Sigmoid colon (tissue), 7 donors: ENCODE measurements around the gene CALHM3. TPM values are rescaled to one million over a fixed set of nuclear protein-coding genes. Genes with fewer than 3 reads are reported as not detected.

Experiments
- DNase-seq: peaks from one replicate; pipeline ENCODE4 v3.0.0-alpha.2; 2019
- H3K27ac ChIP-seq, 4 donors: fragments of 200-600 bp; sonication (generic); one replicate each; pipeline ENCODE4 v1.5.1; 2016 to 2019; ENCODE audit warnings: mild to moderate bottlenecking in 1 of 4
- H3K27me3 ChIP-seq, 3 donors: fragments of 200-600 bp; sonication (generic); one replicate each; pipeline ENCODE4 v1.5.1; 2019; ENCODE audit warnings: mild to moderate bottlenecking in 1 of 3
- H3K36me3 ChIP-seq, 4 donors: fragments of 200-600 bp; sonication (generic); one replicate each; pipeline ENCODE4 v1.5.1; 2016 to 2019
- H3K4me1 ChIP-seq, 4 donors: fragments of 200-600 bp; sonication (generic); one replicate each; pipeline ENCODE4 v1.5.1; 2017 to 2019
- H3K4me3 ChIP-seq, 4 donors: fragments of 200-600 bp; sonication (generic); one replicate each; pipeline ENCODE4 v1.5.1; 2017 to 2019; ENCODE audit warnings: mild to moderate bottlenecking in 2 of 4, moderate library complexity in 1 of 4
- H3K9me3 ChIP-seq, 4 donors: fragments of 200-600 bp in 3 of 4; sonication (generic) in 3 of 4; one replicate each; pipeline versions ENCODE4 v1.5.1 to v1.6.1; 2013 to 2019
- CTCF ChIP-seq, 4 experiments: fragments of 450-650 bp in 3 of 4; fragments of 200-600 bp in 1 of 4; IDR thresholded peaks; one replicate each; pipeline ENCODE4 v1.5.1; 2016 to 2019; ENCODE audit warnings: antibody characterized with exemption in 4 of 4, mild to moderate bottlenecking in 3 of 4, moderate library complexity in 2 of 4
- EP300 ChIP-seq, 4 donors: sonication (generic); formaldehyde crosslinking; IDR thresholded peaks; one replicate each; pipeline ENCODE4 v1.6.1; 2017; ENCODE audit warnings: antibody characterized with exemption in 4 of 4
- POLR2A ChIP-seq, 2 donors: fragments of 450-650 bp; IDR thresholded peaks; one replicate each; pipeline ENCODE4 v1.6.1; 2016; ENCODE audit warnings: antibody characterized with exemption in 2 of 2, mild to moderate bottlenecking in 2 of 2, moderate library complexity in 2 of 2
- POLR2AphosphoS5 ChIP-seq, 4 donors: sonication (generic); formaldehyde crosslinking; IDR thresholded peaks; one replicate each; pipeline ENCODE4 v1.6.1; 2017; ENCODE audit warnings: antibody characterized with exemption in 4 of 4
- WGBS, 2 donors: extraction: QIAGEN DNeasy Blood & Tissue Kit; methylation state at CpG; one replicate each; pipeline ENCODE4 v1.1.7; 2013; 5-methylcytosine and 5-hydroxymethylcytosine counted together
- intact Hi-C: fragments of 100-400 bp; cut with DNase I; formaldehyde crosslinking; loops from one replicate; pipeline ENCODE4 v1.15.1; 2023
- polyA plus RNA-seq, 3 donors: library from polyadenylated mRNA; stranded (reverse); fragments of 200-250 nt; gene quantifications; one replicate each; pipeline ENCODE4 v1.2.3, GENCODE V29; 2013
- total RNA-seq, 4 donors: library from RNA; depleted of rRNA; stranded (reverse); fragments of >200 nt; gene quantifications; one replicate each; pipeline ENCODE4 v1.1.0, GENCODE V29; 2016
- donor health status: healthy with polysubstance abuse.
- donor health status: Bipolar disorder and iron deficiency.
- donor health status: healthy.

Gene CALHM3
- total and polyA plus RNA-seq, 7 donors = not detected

GRCh38 chr10:103457176-103457712 lies 21.8 kb downstream of the CALHM3 start:
- H3K27ac ChIP-seq = no peak overlapping the region
- TF ChIP-seq CTCF (IDR thresholded peaks at IDR 0.05) = no peak
- intact Hi-C loops = no loop called here
- H3K27me3 ChIP-seq = no peaks in the 10 kb centered on the region
- 83 to 86% methylated on average over 8 of the region's 8 CpGs for WGBS, 2 donors
- peaks cover 0 to 9% (median 6%) of the 10 kb centered on the region in 4 donors for H3K4me1 ChIP-seq
- no peak for DNase-seq
- H3K9me3 ChIP-seq = no peaks in the 10 kb centered on the region
- H3K36me3 ChIP-seq = no peaks in the 10 kb centered on the region
- H3K4me3 ChIP-seq = no peak overlapping the region

GRCh38 chr10:103456074-103456660 lies 22.9 kb downstream of the CALHM3 start:
- Histone ChIP-seq H3K4me3 (no peak overlapping the region), H3K27ac (no peak overlapping the region), H3K27me3 (no peaks in the 10 kb centered on the region), H3K9me3 (no peaks in the 10 kb centered on the region), H3K36me3 (no peaks in the 10 kb centered on the region), H3K4me1 (peaks cover 0 to 16% (median 14%) of the 10 kb centered on the region in 4 donors)
- DNase-seq = no peak
- WGBS, 2 donors = 91 to 92% methylated on average over 9 of the region's 9 CpGs
- TF ChIP-seq POLR2AphosphoS5 (IDR thresholded peaks at IDR 0.05) (no peak), CTCF (IDR thresholded peaks at IDR 0.05) (no peak), POLR2A (IDR thresholded peaks at IDR 0.05) (no peak), EP300 (IDR thresholded peaks at IDR 0.05) (no peak)
- intact Hi-C loops = no loop called here

GRCh38 chr10:103455235-103455634 lies 23.8 kb downstream of the CALHM3 start:
- H3K4me1 ChIP-seq = peaks cover 0 to 25% (median 18%) of the 10 kb centered on the region in 4 donors
- H3K27me3 ChIP-seq = no peaks in the 10 kb centered on the region
- no peaks in the 10 kb centered on the region for H3K9me3 ChIP-seq
- DNase-seq = no peak
- intact Hi-C loops = no loop called here
- H3K36me3 ChIP-seq = no peaks in the 10 kb centered on the region
- WGBS, 2 donors = 83 to 89% methylated on average over 25 of the region's 25 CpGs
- no peak overlapping the region for H3K27ac ChIP-seq
- TF ChIP-seq POLR2AphosphoS5 (IDR thresholded peaks at IDR 0.05) = no peak
- TF ChIP-seq POLR2A (IDR thresholded peaks at IDR 0.05) = no peak
- no peak for TF ChIP-seq CTCF (IDR thresholded peaks at IDR 0.05)
- no peak for TF ChIP-seq EP300 (IDR thresholded peaks at IDR 0.05)
- H3K4me3 ChIP-seq = no peak overlapping the region

- no peak for DNase-seq
- Histone ChIP-seq H3K36me3 (peaks cover 0 to 8% (median 0%) of the 10 kb centered on the region in 4 donors), H3K9me3 (no peaks in the 10 kb centered on the region), H3K4me3 (no peak overlapping the region), H3K27ac (no peak overlapping the region), H3K27me3 (no peaks in the 10 kb centered on the region), H3K4me1 (peaks cover 0 to 33% (median 30%) of the 10 kb centered on the region in 4 donors)
- intact Hi-C loops = no loop called here
- WGBS, 2 donors = 81 to 87% methylated on average over 4 of the region's 4 CpGs
- TF ChIP-seq CTCF (IDR thresholded peaks at IDR 0.05) (no peak), POLR2A (IDR thresholded peaks at IDR 0.05) (no peak), POLR2AphosphoS5 (IDR thresholded peaks at IDR 0.05) (no peak), EP300 (IDR thresholded peaks at IDR 0.05) (no peak)
Observed at GRCh38 chr10:103454026-103454425, 25.0 kb downstream of the CALHM3 start.
